HepG2 (cell line): Measurements from ENCODE around the gene CT55. TPM values are rescaled to one million over a fixed set of nuclear protein-coding genes. Genes with fewer than 3 reads are reported as not detected.
"Not testable (repeated sequence)": the region's sequence is repeated elsewhere in the genome, so short reads cannot be mapped to it uniquely, and the experiment has no call there.

Experiments used
- ATAC-seq: fragments of 200-7000 bp; cut with Tn5 transposase; 3 replicates; pipeline ENCODE4 v1.9.1; 2020; ENCODE audit warnings: mild to moderate bottlenecking, moderate library complexity
- BruUV-seq: library from RNA; stranded (reverse); fragments of 400-500 nt; replicated peaks from 2 replicates; lab custom pipeline; 2021; lab: Mats Ljungman, UMichigan
- CTCF ChIA-PET: fragments of 300-600 bp; formaldehyde crosslinking; extraction: SDS; loops from one replicate; lab custom pipeline; 2021; ENCODE audit warnings: low total read pairs, inconsistent platforms, low intra/inter-chr PET ratio; lab: Yijun Ruan, JAX
- POLR2A ChIA-PET: fragments of 350-600 bp; sonication (Branson Sonifier 250); formaldehyde crosslinking; loops from one replicate; lab custom pipeline; 2020; ENCODE audit warnings: antibody characterized with exemption, inconsistent platforms; lab: Yijun Ruan, JAX
- DNase-seq: peaks from one replicate; pipeline ENCODE4 v3.0.0-alpha.2; 2015; ENCODE audit warnings: low spot score
- FAIRE-seq: peaks from 3 replicates; lab custom pipeline; 2011; peaks lifted over from hg19 to GRCh38; lab: Jason Lieb, UNC
- H2AFZ ChIP-seq: one replicate; pipeline ENCODE4 v1.6.1; 2011; ENCODE audit warnings: low read length, inconsistent platforms
- H3K27ac ChIP-seq: fragments of 300-600 bp; 3 replicates; pipeline ENCODE4 v1.8.0; 2011; ENCODE audit warnings: mixed run types, mild to moderate bottlenecking, mixed read lengths, low read length, inconsistent platforms; ENCODE audit not compliant: insufficient read depth; ENCODE audit errors: extremely low read length
- H3K27me3 ChIP-seq, 2 experiments: fragments of 200-600 bp in 1 of 2; 2 replicates in 1 of 2; 3 replicates in 1 of 2; pipeline versions ENCODE4 v1.6.0 to v1.8.0; 2011; ENCODE audit warnings: low read length in 2 of 2, mild to moderate bottlenecking in 2 of 2, moderate library complexity in 2 of 2, inconsistent platforms in 1 of 2; ENCODE audit not compliant: insufficient read depth in 2 of 2, control insufficient read depth in 1 of 2
- H3K36me3 ChIP-seq, 2 experiments: fragments of 200-600 bp in 1 of 2; replicated peaks in 1 of 2; 2 replicates in 1 of 2; 3 replicates in 1 of 2; pipeline versions ENCODE4 v1.5.1 to v1.8.0; 2011; ENCODE audit warnings: low read length in 2 of 2, inconsistent platforms in 1 of 2; ENCODE audit not compliant: insufficient read depth in 2 of 2, control insufficient read depth in 1 of 2
- H3K4me1 ChIP-seq: 2 replicates; pipeline ENCODE4 v1.5.1; 2012; ENCODE audit warnings: low read length, inconsistent platforms; ENCODE audit not compliant: insufficient read depth
- H3K4me2 ChIP-seq: 2 replicates; pipeline ENCODE4 v1.6.0; 2011; ENCODE audit warnings: low read depth, low read length, inconsistent platforms
- H3K4me3 ChIP-seq, 3 experiments: fragments of 200-600 bp in 1 of 3; sonication (generic), shearing (Covaris generic) in 1 of 3; replicated peaks in 1 of 3; 2 replicates each; pipeline ENCODE4 v1.5.1; 2011 to 2016; ENCODE audit warnings: low read length in 3 of 3, inconsistent platforms in 2 of 3, low read depth in 2 of 3, mild to moderate bottlenecking in 2 of 3, control low read depth in 1 of 3, mixed read lengths in 1 of 3; ENCODE audit not compliant: insufficient read depth in 1 of 3
- H3K79me2 ChIP-seq: one replicate; pipeline ENCODE4 v1.6.1; 2011; ENCODE audit warnings: low read length, inconsistent platforms; ENCODE audit not compliant: insufficient read depth
- H3K9ac ChIP-seq: 2 replicates; pipeline ENCODE4 v1.6.0; 2011; ENCODE audit warnings: mild to moderate bottlenecking, low read depth, low read length, inconsistent platforms; ENCODE audit not compliant: insufficient read depth
- H3K9me3 ChIP-seq: 2 replicates; pipeline ENCODE4 v1.5.1; 2012; ENCODE audit warnings: mild to moderate bottlenecking, low read length
- H4K20me1 ChIP-seq: 2 replicates; pipeline ENCODE4 v1.6.0; 2011; ENCODE audit warnings: inconsistent platforms, mild to moderate bottlenecking, low read length, moderate library complexity; ENCODE audit not compliant: insufficient read depth
- CAMTA2 ChIP-seq: sonication (generic); formaldehyde crosslinking; IDR thresholded peaks from 2 replicates; pipeline ENCODE4 v1.4.0; 2020; ENCODE audit warnings: mild to moderate bottlenecking, missing genetic modification reagents, borderline replicate concordance
- GATAD1 ChIP-seq: IDR thresholded peaks from 2 replicates; pipeline ENCODE4 v1.6.1; 2016; ENCODE audit warnings: missing genetic modification reagents, missing compliant biosample characterization
- RAD21 ChIP-seq: fragments of 450-650 bp; formaldehyde crosslinking; IDR thresholded peaks from 2 replicates; pipeline ENCODE4 v1.5.0; 2020; ENCODE audit warnings: mild to moderate bottlenecking
- STAG1 ChIP-seq: sonication (generic); formaldehyde crosslinking; IDR thresholded peaks from 2 replicates; pipeline ENCODE4 v1.4.0; 2020; ENCODE audit warnings: missing genetic modification reagents
- WGBS: methylation state at CpG from one replicate; pipeline ENCODE4 v1.1.6; 2017; ENCODE audit warnings: low lambda C conversion rate; 5-methylcytosine and 5-hydroxymethylcytosine counted together
- in situ Hi-C: cut with HindIII; loops from 2 replicates; pipeline ENCODE4 v1.10.0; 2017; ENCODE audit warnings: low pct_unique_long_range_greater_than_20kb; ENCODE audit not compliant: extremely low pct_ligation_motif_present
- intact Hi-C: fragments of 100-400 bp; cut with micrococcal nuclease; formaldehyde crosslinking; loops from one replicate; pipeline ENCODE4 v1.10.0; 2022; ENCODE audit not compliant: unreplicated experiment
- polyA plus RNA-seq, 8 experiments: library from polyadenylated mRNA; depleted of rRNA in 3 of 8; stranded (reverse) in 7 of 8; unstranded in 1 of 8; fragments of >200 nt; fragmentation: Illumina TruSeq in 4 of 8; extraction: Trizol in 4 of 8; gene quantifications; 2 replicates each; pipeline versions ENCODE4 v1.2.1 to v1.2.3, GENCODE V29; 2011 to 2016; ENCODE audit warnings: low read depth in 4 of 8, missing spikeins in 1 of 8, mixed read lengths in 1 of 8; ENCODE audit not compliant: insufficient read depth in 1 of 8
- total RNA-seq, 5 experiments: library from RNA; depleted of rRNA; stranded (reverse); fragments of >200 nt; fragmentation: Illumina TruSeq; extraction: Trizol; gene quantifications; 2 replicates each; pipeline ENCODE4 v1.2.3, GENCODE V29; 2016; ENCODE audit warnings: low read depth in 1 of 5
- TF ChIP-seq, protein P1 (sequence below): sonication (generic); formaldehyde crosslinking; IDR thresholded peaks from 2 replicates; pipeline ENCODE4 v1.5.0; 2020; ENCODE audit warnings: missing genetic modification reagents, mild to moderate bottlenecking, borderline replicate concordance
- TF ChIP-seq, protein P2 (sequence below): sonication (generic); formaldehyde crosslinking; IDR thresholded peaks from 2 replicates; pipeline ENCODE4 v1.5.0; 2020; ENCODE audit warnings: mild to moderate bottlenecking, missing genetic modification reagents, moderate library complexity

The CT55 gene
- total and polyA plus RNA-seq, 2 of the 13 experiments (the other 11 are each of a cell fraction or from before 2014, with no cell fraction given): 0.08 to 0.15 TPM

DNA sequence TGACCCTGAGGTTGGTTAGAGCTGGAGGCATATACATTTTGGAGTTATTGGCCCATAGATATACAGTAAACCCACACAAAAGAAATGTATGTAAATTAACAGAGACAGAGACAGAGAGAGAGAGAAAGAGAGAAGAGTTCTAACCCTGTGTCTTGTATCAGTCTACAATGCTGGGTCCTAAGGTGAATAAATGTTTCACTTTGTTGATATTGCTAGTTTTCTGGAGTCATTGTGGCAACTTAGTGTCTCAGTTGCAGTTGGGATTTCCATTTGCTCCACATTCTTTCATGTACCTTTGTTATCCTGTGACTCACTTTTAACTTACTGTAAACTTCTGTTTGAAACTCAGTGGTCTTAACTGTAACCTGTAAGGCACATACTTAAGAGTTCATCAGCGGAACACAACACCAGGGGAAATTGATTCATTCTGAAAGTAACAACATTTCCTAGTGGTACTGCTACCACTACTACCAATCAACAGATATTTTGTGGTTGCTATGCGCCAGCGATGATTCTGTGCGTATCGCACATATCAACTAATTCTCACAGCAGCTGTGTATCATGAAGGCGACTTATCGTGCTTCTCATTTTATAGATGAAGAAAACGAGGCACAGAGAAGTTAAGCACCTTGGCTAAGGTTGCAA lies 42.1 kb upstream of the CT55 start:
- no peaks in the 10 kb centered on the region for H3K27me3 ChIP-seq
- CTCF ChIA-PET: no interaction called here
- WGBS: 61% methylated on average over 8 of the region's 8 CpGs
- no peak for TF ChIP-seq CAMTA2 (CRISPR knock-in tag)
- no peak for TF ChIP-seq GATAD1 (CRISPR knock-in tag)
- FAIRE-seq (no peak), ATAC-seq (no peak), DNase-seq (no peak)
- BruUV-seq: no TSS peak
- H4K20me1 ChIP-seq: no peaks in the 10 kb centered on the region
- intact Hi-C loops (no loop called here), in situ Hi-C loops (no loop called here)
- H3K9ac ChIP-seq: no peak overlapping the region
- no peak overlapping the region for H3K27ac ChIP-seq
- H2AFZ ChIP-seq: no peak overlapping the region
- H3K36me3 ChIP-seq: no peaks in the 10 kb centered on the region
- POLR2A ChIA-PET: no interaction called here
- no peak overlapping the region for H3K4me2 ChIP-seq
- no peaks in the 10 kb centered on the region for H3K79me2 ChIP-seq
- no peaks in the 10 kb centered on the region for H3K9me3 ChIP-seq
- H3K4me3 ChIP-seq: no peak overlapping the region
- H3K4me1 ChIP-seq: no peaks in the 10 kb centered on the region

DNA sequence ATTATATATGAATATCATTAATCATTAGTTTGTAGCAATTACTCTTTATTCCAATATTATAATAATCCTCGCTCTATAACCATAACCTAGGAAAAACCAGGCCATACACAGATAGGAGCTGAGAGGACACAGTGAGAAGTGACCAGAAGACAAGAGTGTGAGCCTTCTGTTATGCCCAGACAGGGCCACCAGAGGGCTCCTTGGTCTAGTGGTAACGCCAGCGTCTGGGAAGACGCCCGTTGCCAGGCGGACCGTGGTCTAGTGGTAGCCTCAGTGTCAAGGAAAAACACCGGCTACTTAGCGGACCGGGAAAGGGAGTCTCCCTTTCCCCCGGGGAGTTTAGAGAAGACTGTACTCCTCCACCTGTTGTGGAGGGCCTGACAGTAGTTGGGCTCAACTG lies 35.2 kb upstream of the CT55 start:
- peak; percentile 75 for TF ChIP-seq STAG1 (CRISPR knock-in tag)
- TF ChIP-seq, protein P1, sequence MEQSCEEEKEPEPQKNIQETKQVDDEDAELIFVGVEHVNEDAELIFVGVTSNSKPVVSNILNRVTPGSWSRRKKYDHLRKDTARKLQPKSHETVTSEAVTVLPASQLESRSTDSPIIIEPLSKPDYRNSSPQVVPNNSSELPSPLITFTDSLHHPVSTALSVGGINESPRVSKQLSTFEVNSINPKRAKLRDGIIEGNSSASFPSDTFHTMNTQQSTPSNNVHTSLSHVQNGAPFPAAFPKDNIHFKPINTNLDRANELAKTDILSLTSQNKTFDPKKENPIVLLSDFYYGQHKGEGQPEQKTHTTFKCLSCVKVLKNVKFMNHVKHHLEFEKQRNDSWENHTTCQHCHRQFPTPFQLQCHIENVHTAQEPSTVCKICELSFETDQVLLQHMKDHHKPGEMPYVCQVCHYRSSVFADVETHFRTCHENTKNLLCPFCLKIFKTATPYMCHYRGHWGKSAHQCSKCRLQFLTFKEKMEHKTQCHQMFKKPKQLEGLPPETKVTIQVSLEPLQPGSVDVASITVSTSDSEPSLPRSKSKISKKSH: 0 out of 2 replicates have a peak, but pooled peaks have one; percentile 24
- 0 out of 2 replicates have a peak, but pooled peaks have one; percentile 37 for TF ChIP-seq RAD21 (CRISPR knock-in tag)
- TF ChIP-seq, protein P2, sequence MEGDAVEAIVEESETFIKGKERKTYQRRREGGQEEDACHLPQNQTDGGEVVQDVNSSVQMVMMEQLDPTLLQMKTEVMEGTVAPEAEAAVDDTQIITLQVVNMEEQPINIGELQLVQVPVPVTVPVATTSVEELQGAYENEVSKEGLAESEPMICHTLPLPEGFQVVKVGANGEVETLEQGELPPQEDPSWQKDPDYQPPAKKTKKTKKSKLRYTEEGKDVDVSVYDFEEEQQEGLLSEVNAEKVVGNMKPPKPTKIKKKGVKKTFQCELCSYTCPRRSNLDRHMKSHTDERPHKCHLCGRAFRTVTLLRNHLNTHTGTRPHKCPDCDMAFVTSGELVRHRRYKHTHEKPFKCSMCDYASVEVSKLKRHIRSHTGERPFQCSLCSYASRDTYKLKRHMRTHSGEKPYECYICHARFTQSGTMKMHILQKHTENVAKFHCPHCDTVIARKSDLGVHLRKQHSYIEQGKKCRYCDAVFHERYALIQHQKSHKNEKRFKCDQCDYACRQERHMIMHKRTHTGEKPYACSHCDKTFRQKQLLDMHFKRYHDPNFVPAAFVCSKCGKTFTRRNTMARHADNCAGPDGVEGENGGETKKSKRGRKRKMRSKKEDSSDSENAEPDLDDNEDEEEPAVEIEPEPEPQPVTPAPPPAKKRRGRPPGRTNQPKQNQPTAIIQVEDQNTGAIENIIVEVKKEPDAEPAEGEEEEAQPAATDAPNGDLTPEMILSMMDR: peak; percentile 75
- DNase-seq, H3K4me2 ChIP-seq, POLR2A ChIA-PET, H3K4me3 ChIP-seq, CTCF ChIA-PET, FAIRE-seq, BruUV-seq, H3K27ac ChIP-seq, H3K9ac ChIP-seq, ATAC-seq, H3K4me1 ChIP-seq, H3K79me2 ChIP-seq, H4K20me1 ChIP-seq, H2AFZ ChIP-seq, intact Hi-C loops, H3K36me3 ChIP-seq, H3K27me3 ChIP-seq, in situ Hi-C loops, H3K9me3 ChIP-seq: not testable (repeated sequence)
- WGBS: 0% methylated on average over 4 of the region's 11 CpGs
